ENCODE results near the gene SCUBE1.
A peak's percentile ranks its signal among the peaks of the same experiment; 100 is the strongest.

The SCUBE1 gene

DNA sequence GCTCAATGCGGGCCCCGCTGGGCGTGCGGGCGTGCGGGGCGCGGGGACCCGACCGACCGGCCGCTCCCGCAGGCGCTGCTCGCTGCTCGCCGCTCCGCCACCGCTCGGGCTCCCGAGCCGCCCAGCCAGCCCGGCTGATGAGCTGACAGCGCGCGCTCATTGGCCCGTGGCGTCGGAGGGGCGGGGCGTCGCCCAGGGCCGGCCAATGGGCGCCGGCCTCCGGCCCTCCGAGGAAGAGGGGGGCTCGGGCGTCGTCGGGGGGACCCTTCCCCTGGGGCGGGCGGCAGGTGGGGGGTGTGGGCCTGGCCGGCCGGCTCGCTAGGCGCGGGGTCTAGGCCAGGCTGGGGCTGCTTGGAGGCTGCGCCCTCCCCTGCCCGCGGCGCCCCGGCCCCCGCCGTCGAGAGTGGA lies at the start of gene SCUBE1:
SCUBE1 (minus strand) TSS at position 111 of the 408 bp plus-strand sequence. CDS start 111 bp downstream, outside the sequence.
- peak; percentile 38 for DNase-seq (ENCODE audit: low spot score)

DNA sequence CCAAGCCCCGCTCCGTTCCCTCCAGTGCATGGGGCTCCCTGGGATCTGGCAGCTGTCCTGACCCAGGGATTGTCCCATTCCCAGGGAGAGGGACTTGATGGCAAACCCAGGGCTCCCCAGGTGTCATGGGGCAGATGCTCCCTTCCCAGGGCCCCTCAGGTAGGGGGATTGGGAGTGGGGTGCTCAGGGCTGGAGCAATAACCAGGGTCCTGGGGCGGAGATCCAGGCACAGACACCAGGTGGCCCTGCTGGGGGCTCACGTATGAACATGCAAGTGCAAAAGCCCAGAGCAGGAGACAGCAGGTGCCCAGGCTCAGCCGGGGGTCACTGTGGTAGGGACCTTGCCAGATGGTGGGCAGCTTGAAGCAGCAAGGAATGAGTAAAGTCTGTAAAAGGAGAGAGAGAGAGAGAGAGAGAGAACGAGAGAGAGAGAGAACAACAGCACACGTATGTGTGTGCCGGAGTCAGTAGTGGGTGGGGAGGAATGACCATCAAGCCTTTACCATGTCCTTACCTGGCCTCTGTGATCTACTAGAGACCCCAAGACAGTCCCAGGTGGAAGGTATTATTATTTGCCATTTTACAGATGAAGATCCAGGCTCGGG lies 49.3 kb upstream of the SCUBE1 start:
- DNase-seq (ENCODE audit: low spot score): no peak

DNA sequence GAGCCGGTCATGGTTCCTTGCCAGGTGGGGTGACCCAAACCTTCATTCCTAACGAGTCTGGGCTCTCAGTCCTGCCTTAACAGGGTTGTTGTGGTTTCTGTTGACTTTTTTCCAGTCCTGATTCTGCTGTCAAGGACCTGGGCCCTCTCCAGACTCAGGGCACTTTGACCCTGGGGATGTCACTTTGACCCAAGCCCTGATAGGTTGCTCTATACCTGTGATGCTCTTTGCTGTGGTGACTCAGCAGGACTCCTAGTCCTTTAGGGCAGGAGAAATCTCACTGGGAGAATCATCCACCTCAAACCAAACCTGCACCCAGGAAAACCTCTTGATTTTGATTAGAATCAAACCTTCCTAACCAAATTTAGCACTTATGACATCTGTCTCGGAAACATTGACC lies 48.1 kb upstream of the SCUBE1 start:
- DNase-seq (ENCODE audit: low spot score): no peak

DNA sequence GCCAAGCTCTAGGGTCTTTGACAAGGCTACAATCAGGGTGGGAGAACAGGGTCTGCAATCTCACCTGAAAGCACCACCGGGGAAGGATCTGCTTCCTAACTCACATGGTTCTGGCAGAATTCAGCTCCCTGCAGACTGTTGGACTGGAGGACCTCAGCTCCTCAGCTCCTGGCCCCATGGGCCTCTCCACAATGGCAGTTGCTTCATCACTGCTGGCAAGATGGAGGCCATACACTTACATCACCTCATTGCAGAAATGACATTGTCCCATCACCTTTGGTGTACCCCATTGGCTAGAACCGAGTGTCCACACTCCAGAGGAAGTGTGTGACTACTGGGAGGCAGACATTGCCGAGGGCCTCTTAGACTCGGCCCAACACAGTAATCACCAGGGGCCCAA lies 47.7 kb upstream of the SCUBE1 start:
- DNase-seq (ENCODE audit: low spot score): no peak

DNA sequence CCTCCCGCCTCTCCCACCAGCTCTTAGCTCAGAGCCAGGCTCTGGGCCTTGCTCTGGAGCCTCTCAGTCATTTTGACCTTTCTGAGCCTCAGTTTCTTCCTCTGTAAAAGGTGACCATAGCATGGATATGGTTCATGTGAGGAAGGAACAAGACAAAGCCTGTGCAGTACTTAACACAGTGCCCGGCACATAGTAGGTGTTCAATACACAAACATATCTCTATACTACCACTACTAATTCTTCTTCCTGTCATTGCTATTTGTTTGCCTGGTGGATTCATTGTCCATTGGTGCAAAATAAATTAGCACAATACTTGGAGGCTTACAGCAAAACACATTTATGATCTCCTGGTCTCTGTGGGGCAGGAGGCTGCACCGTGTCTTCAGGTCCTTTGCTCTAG lies 47.0 kb upstream of the SCUBE1 start:
- no peak for DNase-seq (ENCODE audit: low spot score)

DNA sequence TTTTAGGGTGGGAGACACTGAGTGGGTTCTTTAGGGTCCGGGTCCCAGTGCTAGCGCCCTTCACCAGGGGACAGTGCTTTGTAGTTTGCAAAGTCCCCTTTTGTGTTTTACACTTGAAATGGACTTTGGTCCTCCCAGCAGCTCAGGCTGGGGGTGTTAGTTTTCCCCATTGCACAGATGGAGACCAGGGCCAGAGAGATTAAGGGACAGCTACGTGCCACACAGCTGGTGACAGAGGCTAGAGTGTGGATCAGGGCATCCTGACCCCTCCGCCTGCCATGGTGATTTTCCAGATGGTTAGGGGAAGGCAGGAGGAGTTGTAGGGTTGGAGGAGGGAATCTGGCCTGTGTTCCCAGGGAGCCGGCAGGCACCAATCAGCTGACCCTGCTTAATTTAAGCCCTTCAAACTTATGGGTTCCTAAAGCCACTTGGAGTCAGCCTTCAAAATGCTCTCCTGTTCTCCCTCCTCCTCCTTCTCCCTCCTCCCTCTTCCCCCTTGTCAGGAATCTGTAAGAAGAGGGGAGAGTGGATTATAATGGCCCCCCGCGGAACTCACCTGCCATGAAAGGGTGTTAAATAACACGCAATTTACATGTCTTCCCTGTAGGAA lies 46.2 kb upstream of the SCUBE1 start:
- DNase-seq (ENCODE audit: low spot score): no peak

DNA sequence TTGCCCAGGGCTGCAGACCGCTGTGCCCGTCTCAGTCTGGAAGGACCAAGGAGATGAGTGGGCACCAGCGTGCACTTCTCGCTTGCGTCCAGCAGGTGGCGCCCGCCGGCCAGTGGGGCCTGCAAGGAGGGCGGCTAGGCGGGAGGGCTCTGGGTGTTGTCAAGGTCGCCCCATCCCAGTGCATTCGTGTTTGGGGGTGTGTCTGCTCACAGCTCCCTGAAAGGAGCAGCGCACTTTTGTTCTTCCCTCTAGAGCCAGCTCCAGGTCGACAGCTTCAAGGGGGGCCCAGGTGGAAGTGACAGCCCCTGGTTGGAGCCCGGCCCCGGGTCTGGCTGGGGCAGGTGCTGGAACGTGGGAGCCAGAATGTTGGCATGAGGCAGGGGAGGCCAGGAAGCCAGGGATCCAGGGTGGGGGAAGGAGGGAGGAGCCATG lies 45.3 kb upstream of the SCUBE1 start:
- DNase-seq (ENCODE audit: low spot score): peak; percentile 59

DNA sequence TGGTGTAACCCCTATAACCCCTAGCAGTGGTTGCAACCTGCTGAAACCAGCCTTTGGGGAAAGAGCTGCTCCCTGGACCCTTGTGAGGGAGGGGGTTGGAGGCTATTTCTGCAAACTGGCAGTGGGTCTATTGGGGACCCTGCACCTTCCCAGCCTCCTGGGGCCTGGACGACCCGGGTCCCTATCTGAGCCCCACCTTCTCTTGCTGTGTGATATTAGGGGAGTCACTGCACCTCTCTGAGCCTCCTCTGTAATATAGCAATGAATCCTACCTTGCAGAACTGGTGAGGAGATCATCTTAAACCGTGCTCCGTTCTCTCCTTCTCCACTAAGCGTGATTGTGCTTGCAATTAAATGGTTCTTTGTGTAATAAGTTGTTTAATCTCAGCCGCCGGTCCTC lies 44.6 kb upstream of the SCUBE1 start:
- no peak for DNase-seq (ENCODE audit: low spot score)

DNA sequence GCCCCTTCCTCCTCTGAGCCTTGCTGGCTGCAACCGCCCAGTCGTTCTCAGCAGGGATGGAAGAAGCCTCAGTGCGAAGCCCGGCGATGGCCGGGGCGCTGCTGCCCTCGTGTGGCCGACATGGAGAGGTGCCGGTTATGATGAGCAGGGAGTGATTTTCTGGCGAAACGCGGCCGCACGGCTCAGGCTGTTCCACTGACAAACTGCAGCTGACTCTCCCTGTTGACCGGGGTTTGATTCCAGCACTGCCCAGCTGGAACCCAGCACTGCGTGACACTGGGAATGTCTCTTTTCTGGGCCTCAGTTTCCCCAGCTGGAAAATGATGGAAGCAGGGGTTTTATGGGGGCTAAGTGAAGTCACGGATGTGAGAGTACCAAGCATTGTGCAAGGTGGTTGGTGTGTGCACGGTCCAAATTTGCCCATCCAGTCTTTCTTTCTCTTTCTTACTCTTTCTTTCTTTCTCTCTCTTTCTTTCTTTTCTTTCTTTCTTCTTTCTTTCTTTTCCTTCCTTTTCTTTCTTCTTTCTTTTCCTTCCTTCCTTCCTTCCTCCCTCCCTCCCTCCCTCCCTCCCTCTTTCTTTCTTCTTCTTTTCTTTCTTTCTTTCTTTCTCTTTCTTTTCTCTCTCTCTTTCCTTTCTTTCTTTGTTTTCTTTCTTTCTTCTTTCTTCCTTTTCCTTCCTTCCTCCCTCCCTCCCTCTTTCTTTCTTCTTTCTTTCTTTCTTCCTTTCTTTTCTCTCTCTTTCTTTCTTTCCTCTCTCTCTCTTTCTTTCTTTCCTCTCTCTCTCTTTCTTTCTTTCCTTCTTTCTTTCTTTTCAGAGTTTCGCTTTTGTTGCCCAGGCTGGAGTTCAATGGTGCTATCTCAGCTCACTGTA lies 42.8 kb upstream of the SCUBE1 start:
- DNase-seq (ENCODE audit: low spot score): peak; percentile 90

DNA sequence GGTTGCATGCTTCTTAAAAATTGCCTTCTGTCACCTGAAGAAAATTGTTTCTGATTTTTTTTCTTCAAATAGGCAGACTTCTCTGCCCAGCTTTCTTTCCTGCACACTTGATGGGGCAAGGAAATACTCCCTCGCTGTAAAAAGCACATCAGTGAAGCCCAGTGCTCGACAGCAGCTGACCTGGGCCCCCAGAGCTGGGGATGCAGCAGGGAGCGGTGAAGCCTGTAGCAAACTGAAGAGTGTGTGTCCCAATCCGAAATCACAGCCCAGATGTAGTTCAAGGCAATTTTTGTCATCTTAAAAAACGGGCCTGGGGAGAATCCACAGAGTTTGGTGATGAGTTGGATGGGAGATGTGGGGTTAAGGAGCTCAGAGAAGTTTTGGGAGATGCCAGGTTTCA lies 41.7 kb upstream of the SCUBE1 start:
- DNase-seq (ENCODE audit: low spot score): no peak

DNA sequence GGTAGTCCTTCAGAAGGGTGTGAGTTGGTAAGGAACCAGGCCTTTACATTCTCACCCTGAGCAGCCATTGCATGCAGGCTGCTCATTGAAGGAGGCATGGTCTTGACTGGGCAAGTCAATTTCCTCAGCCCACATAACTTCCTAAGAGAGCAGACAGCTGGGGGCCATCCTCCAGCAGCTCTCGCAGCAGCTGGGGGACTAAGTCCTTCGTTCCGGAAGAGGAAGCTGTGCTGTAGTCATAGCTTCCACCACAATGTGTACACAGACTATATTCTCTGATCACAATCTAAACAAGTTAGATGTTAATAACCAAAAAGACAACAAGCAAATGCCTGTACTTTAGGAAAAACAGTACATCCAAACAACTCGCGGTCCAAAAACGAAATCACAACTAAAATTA lies 38.5 kb upstream of the SCUBE1 start:
- peak; percentile 36 for DNase-seq (ENCODE audit: low spot score)

DNA sequence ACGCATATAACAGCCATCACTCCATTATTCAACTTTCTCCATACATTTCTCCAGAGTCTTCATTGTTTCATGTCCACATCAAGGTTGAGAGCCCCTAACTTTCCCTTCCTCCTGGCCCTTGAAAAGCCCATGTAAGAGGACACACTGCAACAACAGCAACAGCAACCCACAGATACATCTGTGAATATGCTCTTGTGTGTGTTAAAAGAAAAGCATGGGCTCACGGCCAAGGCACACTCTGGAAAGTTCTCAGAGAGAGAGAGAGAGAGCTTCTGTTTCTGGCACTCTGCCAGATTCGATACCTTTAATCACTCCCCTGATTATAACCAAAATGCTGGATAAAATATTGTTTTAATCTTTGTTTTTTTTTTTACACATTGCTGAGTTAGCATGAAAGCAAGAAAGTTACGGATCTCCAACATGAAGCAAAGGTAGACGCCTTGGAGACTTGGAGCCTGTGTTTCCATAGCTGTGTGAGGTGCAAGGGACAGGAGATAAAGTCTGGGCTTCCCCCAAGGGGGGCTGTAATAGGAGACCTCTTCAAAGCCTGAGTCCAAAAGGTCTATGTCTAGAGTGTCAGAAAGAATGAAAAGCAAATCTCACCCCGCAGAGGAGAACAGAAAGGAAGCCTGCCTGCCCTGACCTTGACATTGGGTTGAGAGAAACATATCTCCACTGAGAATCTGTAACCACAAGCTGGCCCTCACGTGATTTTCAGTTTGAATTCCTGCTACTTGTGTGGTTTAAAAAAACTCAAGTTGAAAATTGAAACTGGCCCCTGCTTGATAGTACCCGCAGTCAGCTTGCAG lies 34.9 kb upstream of the SCUBE1 start:
- no peak for DNase-seq (ENCODE audit: low spot score)

DNA sequence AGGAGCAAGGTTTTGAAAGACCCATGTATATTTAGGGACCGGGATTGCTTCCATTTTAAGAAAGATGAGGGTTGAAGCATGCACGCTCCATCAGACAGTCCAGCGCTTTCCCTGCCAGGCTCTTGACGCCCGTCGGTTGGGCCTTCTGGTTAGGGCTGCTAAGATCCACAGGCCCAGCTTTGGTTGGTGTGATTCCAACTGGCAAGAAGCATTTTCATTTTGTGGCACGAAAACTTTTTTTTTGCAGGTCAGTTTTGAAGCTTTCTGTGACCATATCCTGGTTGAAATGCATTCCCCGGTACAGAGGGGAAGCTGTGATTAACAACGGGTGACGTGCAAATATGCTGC lies 34.4 kb upstream of the SCUBE1 start:
- peak; percentile 31 for DNase-seq (ENCODE audit: low spot score)

DNA sequence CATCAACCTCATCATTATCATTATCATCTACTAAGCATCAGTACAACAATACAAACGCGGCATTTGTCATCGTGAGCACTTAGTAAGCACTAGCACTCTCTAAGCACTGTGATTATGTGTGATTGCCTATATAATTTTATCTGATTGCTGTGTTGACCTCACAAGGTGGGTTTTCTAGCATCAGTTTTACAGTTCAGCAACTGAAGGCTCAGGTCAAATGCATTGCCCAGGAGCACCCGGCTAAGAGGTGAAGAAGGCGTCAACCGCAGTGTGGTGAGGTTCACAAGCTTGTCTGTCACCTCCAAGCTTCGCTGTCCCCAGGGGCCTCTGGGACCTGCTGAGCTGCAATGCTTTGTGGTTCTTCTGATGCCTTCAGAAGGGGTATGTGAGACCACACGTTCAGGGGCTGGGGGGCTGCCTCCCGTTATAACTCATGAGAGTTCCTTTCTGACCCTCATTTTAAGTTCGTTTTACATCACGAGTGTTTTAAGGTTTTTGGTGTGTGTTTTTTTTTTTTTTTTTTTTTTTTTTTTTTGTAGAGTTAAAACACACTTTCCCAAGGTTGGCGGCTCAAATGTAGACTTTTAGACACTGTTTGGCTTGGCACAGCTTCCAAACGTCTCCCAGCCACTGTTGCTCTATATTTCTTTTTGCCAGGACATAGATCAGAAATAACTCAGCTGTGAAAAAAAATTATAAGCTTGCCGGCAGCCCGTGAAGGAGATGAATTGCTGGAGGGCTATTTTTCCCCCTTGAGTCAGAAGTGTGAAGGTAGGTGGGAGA lies 33.8 kb upstream of the SCUBE1 start:
- DNase-seq (ENCODE audit: low spot score): no peak

DNA sequence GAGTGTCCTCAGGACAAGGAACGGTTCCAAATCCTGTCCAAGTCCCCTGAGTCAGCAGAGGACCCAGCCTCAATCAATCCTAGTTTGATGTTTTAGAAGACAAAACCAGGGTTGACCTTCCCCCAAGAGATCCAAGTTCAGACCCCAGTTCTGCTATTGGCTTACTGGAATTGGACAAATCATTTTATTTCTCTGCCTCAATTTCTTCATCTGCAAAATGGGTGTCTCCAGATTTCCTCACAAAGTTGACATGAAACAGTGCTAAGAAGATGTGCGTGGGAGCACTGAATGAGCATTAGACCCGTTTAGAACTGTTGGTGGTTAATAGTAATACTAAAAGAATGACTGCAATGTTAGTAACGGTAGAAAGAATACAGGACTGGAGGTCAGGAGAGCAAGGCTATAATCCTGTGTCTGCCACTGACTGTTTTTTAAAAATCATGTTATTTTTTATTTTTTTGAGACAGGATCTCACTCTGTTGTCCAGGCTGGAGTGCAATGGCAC lies 32.8 kb upstream of the SCUBE1 start:
- no peak for DNase-seq (ENCODE audit: low spot score)

DNA sequence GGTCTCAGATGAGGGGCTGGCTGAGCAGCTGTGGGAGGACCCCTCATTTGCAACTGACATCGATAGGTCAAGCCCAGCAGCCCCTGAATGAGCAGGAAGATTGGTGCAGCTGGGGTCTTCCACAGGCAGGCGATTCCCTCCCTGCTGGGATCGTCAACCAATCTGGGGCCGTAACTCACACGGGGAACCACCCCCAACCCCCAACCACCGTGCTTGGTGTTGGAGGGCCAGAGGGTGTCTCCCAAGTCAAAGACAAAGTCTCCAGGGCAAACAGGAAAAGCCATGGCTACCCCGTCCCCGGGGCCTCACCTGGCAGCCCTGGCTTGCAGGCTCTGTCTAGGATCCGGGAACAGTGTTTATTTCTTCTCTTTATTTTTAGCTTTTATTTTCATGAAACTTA lies 26.9 kb upstream of the SCUBE1 start:
- DNase-seq (ENCODE audit: low spot score): no peak

DNA sequence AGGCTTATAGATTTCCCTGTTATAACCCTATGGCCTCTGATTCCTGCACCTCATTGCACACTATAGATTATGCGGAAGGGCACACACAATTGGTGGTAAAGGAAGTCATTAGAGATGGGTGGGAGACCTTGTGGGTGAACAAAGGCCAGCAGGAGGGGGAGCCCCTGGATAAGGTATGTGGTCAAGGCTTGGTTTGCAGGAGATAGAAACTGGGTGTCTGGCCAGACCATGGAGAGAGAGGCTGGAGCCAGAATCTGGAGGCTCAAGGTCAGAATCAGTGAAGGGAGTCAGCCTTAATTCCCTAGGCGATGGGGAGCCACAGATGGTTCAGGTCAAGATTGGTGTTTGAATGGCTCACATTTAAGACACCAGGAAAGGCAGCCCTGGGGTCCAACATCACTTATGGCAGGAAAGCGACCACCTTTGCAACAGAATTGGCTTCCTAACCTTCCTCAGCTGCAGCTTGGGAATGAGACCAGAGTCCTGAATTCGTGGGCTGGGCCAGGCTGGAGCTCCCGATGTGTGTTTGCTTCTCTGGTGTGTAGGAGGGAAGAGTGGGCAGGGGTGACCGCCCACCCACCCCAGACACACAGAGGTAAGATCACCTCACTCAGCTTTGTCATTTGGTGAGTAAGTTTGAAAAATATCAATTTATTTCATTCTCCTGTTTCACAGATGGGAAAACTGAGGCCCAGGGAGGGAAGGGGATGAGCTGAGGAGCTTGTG lies 22.7 kb upstream of the SCUBE1 start:
- no peak for DNase-seq (ENCODE audit: low spot score)

DNA sequence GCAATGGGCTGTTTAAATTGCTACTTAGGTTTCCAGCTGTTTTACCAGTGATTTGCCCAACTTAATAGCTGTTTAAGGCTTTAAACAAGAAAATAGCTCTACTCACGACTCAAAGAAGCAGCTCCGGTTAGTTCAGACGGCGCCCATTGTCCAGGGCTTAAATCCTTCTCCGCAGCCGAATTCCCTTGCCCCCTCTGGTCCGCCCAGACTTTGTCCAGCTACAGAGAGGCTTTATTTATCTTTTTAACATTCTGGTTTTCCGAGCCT lies 20.9 kb upstream of the SCUBE1 start:
- no peak for DNase-seq (ENCODE audit: low spot score)

DNA sequence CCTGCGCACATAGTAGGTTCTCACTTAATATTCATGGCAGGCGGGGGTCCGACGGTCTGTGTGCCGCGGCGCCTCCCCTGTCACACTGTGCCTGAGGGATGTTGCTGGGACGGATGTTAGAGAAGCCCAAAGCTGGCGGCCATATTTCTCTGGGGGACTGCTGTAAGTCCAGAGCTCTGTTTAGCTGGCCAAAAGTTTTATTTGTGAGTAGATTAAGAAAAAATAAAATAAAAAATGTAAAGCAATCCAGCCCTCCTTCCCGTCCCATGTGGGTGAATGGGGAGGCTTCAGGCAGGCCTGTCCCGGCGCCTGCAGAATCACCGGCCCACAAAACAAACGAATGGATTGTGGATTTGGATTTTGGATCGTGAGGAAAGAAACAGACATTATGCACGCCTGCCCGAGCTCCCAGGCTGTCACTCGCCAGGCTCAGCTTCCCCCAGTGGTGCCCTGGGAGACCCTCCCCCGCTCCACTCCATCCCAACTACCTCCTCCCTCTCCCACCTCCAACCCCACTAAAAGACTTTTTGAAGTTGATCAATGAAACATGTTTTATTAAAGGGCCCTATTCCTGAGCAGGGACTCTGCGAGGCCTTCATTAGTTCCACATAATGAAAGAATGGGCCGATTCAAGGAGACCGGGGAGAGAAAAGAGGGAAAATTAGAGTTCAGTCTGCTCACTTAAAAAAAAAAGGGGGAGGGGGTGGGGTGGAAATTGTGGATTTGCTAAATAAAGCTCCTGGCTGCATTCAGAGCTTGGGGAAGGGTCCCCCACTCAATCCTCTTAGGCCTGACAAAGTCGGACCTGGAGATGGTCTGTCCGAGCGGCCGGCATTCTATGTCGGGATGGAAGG lies 20.4 kb upstream of the SCUBE1 start:
- no peak for DNase-seq (ENCODE audit: low spot score)

DNA sequence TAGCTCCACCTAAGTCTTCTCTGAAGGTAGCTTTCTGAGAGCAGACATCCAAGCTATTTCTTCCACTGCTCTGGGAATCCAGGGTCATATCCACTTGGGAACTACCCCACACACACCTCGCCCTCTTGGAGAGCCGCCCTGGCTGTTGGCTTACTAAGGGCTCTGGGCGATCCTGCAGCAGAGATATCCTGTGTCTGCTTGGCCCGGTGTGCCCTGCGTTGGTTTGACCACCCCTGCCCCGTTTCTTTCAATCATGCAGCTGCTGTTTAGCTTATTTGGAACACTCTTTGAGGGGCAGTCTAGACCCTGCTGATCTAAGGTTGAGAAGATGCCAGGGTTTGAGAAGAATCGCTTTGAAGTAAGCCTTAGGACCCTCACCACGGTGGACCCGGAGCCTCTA lies 17.4 kb upstream of the SCUBE1 start:
- no peak for DNase-seq (ENCODE audit: low spot score)

Data from kidney capillary endothelial cell (primary cell).